Measurements from ENCODE around the gene RHOT1.
"Not testable (repeated sequence)": the region's sequence is repeated elsewhere in the genome, so short reads cannot be mapped to it uniquely, and the experiment has no call there.

Gene RHOT1

DNA sequence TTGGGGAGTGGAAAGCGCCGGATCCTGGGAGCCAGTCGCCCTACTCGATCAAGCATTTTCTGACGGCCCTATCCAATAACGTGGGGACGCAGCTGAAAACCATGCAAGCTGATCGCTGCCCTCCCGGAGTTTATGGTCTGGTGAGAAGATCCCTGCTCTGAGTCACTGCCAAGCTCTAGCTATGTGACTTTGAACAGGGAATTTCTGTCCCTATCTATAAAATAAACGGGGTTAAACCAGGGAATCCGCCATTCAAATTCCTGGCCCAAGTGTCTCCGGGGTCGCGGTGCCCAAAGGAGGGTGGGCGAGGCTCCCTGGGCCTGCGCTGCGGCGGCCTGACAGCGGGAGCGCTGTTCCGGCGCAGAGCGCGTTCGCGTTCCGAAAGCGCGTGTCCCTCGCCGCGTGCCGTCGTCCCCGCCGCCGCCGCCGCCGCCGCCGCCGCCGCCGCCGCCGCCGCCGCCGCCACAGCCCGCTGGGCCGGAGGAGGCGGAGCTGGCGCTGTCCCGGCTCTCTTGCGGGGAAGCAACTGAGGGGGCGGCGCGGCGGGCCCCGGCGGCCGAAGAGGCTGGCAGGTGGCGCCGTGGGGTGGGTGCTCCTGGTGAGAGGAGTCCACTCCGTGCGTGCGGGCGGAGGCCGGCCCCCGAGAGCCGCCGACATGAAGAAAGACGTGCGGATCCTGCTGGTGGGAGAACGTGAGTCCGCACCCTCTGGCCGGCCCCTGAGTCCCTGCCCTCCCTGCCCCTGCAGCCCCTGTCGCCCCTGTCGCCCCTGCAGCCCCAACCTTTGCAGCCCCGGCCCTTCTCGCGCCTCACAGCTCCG lies at the start of gene RHOT1:
Gene RHOT1, plus strand, starts transcription at position 465 of the 819 bp plus-strand sequence. Its CDS starts 191 bp downstream, at position 656.
- DNase-seq (ENCODE audit: low read depth), result peak; percentile 44

DNA sequence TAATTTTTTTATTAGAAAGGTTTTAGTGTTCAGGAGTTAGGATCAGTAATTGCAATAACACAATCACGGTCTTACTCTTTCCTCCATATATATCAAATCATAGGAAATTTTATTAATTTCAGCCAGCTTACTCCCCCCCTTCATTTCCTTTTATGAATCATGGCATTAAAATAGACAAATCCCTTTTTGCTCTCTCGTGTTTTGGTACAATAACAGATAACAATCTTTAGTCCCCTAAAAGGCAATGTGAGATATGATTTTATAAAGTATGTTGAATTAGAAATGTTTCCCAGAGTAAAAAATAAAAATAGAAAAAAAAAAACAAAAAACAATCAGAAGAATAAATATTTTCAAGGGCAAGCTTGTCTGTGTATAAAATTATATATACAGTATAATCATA lies 42.6 kb upstream of the RHOT1 start:
- DNase-seq (ENCODE audit: low read depth), result no peak

DNA sequence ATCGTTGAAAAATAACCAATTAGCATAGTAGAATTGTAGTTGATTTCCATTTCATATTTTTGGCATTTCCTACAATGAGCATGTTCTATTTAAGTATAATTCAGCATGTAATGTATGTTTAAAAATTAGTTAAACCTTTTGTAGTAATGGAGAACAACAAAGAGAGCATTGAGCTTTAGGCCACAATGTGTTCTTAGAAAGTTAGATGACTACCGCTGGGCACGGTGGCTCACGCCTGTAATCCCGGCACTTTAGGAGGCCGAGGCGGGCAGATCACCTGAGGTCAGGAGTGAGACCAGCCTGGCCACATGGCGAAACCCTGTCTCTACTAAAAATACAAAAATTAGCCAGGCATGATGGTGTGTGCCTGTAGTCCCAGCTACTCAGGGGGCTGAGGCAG lies 42.0 kb upstream of the RHOT1 start:
- not testable (repeated sequence) for DNase-seq (ENCODE audit: low read depth)

DNA sequence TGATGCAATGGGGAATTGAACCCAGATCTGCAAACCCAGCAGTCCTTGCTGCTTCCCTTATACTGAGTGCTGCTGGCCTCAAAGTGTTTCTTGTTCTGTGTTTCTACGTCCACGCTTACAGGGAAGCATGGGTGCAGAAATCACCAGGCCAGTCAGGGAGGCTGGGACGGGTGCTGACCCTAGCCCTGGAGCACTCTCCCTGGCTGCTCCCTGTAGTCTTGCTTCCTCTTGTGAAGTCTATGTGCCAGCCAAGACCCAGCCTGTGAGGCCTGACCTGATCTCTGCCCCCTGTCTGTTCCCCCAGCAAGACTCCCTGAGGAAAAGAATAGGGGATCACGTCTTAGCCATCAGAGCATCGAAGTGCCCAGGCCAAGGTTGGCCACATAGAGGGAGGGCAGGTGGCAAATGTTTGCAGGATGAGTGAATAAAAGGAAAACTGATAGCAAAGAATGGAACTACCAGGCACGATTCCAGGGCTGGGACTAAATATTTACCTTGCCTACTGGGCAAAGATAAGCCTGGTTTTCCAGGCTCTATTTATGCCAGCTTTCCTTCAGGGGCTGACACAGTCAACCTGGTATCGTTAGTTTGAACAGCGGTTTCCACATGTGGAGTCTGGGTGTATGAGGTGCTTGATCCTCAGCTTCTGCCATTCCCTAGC lies 41.2 kb upstream of the RHOT1 start:
- DNase-seq (ENCODE audit: low read depth), result no peak

DNA sequence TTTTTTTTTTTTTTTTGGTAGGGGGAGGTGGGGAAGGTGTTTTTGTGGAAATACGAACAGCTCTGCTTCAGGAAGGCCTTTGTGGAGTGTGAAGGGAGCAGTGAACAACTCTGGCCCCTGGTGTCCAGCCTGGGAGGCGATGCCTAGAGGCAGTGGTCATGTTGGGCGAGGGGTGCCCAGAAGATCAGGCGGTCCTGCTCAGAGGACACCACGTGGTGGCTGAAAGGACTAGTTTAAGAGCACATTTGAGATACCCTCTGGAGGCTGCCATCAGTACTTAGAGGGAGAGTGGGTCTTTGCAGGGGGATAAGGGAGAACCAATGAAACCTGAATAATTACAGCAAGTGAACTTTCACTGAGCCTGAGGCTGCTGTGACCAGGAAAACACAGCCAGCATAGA lies 40.1 kb upstream of the RHOT1 start:
- no peak for DNase-seq (ENCODE audit: low read depth)

DNA sequence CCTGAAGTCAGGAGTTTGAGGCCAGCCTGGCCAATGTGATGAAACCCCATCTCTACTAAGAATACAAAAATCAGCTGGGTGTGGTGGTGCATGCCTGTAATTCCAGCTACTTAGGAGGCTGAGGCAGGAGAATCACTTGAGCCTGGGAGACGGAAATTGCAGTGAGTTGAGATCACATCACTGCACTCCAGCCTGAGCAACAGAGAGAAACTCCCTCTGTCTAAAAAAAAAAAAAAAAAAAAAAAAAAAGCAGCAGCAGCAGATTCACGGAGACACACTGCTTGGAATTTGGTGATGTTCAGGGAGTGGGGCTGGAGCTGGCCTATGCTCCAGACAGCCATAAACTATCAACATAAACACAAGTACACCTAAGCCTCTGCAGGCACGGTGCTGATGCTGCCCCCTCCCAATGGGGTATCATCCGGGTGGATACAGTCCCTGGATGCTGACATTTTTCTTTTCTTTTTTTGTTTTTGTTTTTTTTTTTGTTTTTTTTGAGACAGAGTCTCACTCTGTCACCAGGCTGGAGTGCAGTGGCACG lies 39.6 kb upstream of the RHOT1 start:
- no peak for DNase-seq (ENCODE audit: low read depth)

DNA sequence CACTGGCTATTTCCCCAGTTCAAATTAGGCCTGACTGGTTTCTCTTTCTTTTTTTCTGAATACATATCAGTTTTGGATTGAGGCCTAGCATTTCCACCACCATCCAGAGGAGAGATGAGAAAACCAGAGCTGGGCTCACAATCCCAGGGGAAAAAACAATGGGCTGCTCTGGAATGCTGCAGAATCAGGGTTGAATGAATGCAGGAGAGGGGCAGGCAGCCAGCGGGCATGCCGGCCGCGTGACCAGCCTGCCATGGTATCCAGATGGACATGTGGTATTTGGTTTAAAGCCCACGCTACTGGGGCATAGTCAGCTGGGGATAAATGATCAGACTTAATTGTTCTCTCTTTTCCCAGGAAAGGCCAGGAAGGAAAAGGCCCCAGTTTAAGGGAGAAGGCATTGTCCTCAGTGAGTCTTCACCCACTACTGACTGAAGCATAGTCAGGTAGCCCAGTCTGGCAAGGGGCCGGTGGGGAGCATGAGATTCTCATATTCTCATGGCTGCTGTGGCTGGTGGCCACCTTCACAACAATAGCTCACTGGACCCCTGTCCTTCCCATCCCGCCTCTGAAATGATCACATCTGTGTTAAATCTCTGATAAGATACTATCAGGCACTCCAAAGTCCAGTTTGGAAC lies 38.7 kb upstream of the RHOT1 start:
- no peak for DNase-seq (ENCODE audit: low read depth)

DNA sequence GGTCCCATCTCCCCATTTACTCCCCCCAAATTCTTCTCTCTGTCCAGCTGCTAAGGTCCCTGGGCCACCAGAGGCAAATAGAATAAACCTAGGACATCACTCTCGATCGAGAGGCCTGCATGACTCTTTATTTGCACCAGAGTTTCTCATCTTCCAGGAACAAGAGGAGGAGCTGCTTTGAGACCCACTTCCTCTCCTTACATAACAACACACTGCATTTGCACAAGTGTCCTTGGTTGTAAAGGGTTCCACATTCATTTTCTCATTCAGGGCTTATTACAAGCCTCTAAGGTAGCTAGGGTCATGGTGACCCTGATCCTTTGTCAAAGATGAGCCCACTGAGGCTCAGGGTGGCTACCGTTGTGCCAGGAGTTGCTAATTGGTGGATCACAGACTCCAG lies 38.1 kb upstream of the RHOT1 start:
- no peak for DNase-seq (ENCODE audit: low read depth)

DNA sequence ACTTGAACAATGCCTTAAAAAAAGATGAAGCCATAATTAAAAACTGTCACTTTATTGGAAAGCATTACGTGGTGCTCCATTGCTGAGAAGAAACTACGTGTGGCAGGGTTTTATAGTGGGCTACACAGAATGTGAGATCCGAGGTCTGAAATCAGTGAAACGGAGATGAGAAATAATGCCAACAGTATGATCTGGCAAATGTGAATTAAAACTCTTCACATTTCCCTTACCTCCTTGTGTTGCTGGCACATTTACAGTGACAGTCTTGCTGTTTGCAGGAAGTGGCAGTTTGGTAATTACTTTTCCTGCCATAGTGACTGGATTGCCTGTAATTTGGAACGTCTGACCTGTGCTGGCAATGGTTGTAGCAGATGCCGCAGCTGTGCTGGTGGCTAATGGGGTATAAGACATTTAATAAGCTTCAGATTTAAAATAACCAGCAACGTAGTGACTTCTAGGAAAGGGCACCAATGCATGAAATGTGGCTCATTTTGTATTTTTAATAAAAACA lies 35.8 kb upstream of the RHOT1 start:
- DNase-seq (ENCODE audit: low read depth), result not testable (repeated sequence)

DNA sequence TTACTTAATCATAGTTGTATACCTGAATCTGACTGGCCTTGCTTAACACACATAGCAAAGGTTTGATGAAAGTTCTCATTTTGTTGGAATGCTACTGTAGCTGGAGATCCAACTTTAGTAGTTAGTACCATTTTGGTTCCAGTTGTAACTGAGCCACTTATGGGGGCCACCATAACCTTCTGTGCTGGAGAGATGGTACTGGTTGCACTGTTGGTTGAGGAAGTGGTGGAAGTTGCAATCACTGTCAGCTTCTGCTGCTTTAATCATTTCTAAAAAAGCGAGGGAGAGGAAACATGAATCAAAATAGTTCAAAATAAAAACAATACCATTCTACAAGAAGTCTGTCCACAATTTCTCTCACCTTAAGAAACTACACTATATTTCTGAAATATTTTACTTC lies 35.1 kb upstream of the RHOT1 start:
- DNase-seq (ENCODE audit: low read depth), result not testable (repeated sequence)

DNA sequence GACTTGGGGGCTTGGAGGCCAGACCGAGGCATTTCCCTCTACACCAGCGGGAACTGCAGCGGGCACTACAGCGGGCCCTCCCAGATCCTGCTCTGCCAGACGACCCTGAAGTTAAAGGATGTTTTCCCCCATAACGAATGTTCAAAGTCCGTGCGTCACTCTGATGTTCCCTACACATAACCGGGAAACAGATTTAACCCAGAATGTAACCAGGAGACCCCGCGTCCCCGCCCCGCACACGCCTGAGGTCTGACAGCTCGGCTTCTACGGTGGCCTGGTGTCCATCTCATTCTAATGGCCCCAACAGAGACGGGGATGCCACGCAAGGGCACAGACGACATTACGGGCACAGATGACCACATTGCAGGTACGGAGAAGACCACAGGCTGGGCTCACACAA lies 31.7 kb upstream of the RHOT1 start:
- DNase-seq (ENCODE audit: low read depth), result no peak

DNA sequence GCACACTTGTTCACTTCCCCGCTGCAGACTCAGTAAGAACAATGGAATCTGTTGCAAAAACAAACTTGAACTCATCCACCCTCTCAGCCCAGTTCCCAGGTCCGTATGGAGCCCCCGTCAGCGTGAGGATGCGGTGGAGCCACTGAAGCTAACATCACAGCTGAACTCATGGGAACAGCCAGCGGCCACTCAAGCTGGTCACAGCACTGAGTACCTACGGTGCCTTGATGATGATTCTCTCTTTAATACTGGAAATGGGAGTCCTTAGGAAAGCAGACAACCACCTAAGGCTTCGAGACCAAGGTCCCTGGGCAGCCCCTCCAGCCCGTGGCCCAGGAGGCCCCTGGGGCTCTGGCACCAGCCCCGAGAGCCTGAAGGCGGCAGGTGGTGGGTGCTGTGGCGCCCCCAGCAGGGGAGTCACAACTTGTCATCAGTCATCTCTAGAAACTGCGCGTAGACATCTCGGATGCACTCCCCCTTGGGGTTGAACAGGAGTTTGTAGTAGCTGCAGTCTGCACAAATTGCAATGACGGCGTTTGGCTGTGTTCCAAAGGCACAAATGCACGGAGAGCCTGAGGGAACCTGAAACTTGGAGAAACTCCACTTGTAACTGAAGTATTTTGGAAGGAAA lies 31.0 kb upstream of the RHOT1 start:
- DNase-seq (ENCODE audit: low read depth), result no peak

DNA sequence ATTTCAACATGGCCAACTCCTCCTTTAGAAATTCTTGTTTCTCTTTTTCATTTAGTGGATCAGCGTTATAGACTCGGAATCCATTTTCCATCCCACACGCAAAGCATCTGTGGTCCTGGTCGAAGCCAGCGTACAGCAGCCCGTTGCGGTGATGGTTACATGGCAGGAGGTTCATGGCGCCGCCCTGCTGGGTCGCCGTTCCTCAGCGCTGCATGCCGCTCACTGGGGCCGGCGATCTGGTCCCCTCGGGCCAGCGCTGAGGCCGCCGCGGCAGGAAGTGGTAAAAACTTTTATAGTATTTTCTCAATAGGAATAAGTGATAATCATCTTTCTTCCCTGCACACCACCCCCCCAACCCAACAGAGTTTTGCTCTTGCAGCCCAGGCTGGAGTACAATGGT lies 29.9 kb upstream of the RHOT1 start:
- no peak for DNase-seq (ENCODE audit: low read depth)

DNA sequence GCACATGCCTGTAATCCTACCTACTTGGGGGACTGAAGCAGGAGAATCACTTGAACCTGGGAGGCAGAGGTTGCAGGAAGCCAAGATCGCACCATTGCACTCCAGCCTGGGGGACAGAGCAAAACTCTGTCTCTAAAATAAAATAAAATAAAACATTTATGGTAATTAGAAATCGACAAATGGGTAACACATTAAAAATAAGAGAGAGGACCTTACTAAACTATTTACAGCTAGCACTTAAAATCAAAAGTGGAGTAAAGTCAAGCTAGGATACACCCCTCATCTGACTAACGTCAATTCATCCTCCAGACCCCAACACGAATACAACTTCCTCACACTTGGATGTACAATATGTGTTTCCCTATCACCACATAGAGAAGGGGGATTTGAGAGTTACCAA lies 27.8 kb upstream of the RHOT1 start:
- DNase-seq (ENCODE audit: low read depth), result no peak

DNA sequence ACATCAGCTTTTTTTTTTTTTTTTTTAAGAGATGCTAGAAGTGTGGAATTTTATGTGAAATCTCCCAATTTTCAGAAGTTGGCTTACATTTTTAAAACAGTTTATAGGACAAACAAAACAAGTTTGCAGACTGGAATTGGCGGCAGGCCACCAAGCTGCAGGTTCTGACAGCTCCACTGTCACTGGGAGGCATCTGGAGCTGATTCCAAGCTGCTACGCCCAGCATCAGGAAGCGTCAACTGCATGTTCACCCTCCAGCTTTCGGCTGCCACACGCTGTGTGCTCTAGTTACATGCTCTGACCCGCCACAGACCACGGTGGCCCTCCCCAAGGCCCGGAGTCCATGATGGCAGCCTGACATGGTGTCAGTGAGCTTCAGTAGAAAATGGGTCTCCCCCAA lies 26.8 kb upstream of the RHOT1 start:
- not testable (repeated sequence) for DNase-seq (ENCODE audit: low read depth)

DNA sequence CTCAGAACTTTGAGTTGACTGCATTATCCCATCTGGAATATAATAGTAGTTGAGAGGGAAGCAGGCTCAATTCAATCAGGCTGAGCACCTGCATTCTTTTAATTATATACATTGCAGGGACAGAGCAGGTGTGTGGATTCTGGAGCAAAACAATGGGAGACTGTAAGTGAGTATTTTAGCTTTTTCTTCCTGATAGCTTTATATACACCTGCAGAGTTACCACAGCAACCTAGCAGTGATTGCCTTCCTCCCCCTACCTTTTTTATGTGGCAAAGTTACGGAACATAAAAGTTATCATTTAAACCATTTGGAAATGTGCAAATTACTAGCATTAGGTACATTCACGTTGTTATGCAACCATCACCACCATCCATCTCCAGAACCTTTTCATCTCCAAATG lies 25.4 kb upstream of the RHOT1 start:
- no peak for DNase-seq (ENCODE audit: low read depth)

DNA sequence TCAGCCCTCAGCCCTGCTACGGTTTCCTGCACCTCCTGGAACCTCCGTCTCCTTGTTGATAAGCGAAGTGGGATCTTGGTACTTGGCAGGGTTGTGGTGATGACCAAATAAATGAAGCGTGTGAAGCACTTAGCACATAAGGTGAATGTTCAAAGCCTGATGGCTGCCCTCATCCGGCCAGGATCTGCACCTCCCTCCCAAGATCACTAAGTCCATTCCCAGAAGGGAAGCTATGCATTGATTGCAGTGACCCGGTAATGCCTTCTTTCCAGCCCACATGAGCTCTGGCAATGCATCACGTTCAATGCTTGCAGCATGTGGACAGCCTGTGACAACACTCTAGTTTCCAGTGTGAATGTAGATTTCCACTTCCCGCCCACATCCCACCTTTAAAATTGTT lies 24.9 kb upstream of the RHOT1 start:
- no peak for DNase-seq (ENCODE audit: low read depth)

DNA sequence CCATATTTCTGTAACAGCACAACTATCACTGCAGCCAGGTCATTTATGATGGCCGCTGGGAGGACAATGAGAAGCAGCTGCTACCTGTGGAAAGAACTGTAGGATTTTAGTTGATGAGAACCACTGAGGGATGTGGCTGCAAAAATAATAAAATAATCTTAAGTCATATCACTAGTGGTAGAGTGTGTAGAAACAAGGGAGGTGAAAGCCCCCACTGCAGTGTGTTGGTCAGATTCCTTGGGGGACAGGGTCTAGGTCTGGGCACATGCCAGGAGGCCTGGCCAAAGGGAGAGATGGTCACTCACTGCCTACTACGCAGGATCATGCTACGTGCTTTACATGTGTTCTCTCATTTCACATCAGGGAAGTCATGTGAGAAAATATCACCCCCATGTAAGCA lies 24.2 kb upstream of the RHOT1 start:
- not testable (repeated sequence) for DNase-seq (ENCODE audit: low read depth)

DNA sequence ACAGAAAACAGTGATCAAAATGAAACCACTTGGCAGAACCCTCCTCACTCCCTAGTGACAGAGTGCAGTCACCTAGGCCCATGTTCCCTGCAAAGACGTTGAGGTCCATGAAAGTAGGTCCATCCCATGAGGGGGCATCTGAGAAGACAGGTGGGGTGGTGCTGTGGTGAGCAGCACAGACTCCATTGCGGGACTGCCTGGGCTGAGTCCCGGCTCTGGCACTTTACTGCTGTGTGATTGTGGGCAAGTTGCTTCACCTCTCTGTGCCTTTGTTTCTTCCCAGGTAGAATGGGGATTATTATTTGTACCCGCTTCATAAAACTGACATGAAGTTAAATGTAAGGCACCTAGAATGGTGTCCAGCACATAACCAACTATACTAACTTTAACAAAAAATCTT lies 23.5 kb upstream of the RHOT1 start:
- no peak for DNase-seq (ENCODE audit: low read depth)

DNA sequence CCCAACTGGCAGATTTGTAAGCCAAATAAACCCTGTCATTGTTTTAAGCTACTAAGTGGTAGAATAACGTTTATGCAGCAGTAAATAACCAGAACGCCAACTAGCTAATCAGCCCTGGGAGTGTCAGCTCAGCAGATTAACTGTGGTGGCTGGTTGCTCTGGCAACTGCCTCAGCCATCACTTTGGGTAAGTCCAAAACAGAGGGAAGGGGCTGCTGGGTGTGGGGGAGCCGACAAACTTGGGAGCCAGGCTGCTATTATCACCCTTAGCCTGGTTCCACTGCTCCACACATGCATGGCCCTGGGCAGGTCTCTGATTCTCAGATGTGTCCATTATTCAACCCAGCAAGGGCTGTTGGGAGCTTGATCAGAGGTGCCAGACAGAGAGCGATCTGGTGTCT lies 22.2 kb upstream of the RHOT1 start:
- DNase-seq (ENCODE audit: low read depth), result no peak

DNA sequence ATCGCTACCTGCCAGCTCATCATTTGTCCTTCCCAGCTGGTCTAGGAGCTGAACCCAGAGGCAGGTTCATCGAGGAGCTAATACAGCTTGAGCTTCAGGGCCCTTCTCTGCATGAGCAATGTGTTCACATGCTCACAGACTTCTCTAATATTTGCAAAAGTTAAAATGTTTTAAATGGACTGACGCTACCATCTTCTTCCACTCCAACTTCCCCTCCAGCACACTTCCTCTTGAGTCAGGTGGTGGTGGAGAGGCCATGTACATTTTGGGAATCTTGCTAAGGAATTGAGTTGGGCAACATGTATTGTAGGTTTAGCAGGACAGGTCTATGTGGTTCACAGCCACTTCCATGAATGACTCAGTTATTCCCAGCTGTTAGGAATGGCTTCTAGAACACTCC lies 21.6 kb upstream of the RHOT1 start:
- no peak for DNase-seq (ENCODE audit: low read depth)

DNA sequence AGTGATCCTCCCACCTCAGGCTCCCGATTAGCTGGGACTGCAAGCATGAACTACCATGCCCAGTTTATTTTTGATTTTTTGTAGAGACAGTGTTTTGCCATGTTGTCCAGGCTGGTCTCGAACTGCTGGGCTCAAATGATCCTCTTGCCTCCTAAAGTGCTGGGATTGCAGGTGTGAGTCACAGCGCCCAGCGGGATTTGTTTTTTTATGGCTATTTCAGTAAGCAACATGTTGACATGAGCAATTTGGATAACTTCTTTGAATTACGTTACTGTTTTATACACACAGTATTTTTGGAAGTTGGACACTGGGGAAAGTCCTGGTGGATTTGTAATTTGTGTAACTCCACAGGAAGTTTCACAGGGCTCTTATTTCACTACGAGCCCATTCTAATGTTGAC lies 18.5 kb upstream of the RHOT1 start:
- no peak for DNase-seq (ENCODE audit: low read depth)
